GM19455 (cell line): ENCODE results near the gene MED26.
A peak's percentile ranks its signal among the peaks of the same experiment; 100 is the strongest.
"Not testable (repeated sequence)": the region's sequence is repeated elsewhere in the genome, so short reads cannot be mapped to it uniquely, and the experiment has no call there.

Source experiments
- ATAC-seq: cut with Tn5 transposase; IDR thresholded peaks from one replicate; pipeline ENCODE4 v1.9.1; 2021; ENCODE audit not compliant: unreplicated experiment

The MED26 gene

GRCh38 chr19:16576690-16577530, 51.1 kb downstream of the MED26 start:
- ATAC-seq, result no peak

GRCh38 chr19:16575861-16576689, 51.9 kb downstream of the MED26 start:
- no peak for ATAC-seq

- no peak for ATAC-seq
Observed at GRCh38 chr19:16575282-16575681, 52.7 kb downstream of the MED26 start.

GRCh38 chr19:16573925-16574324, 54.1 kb downstream of the MED26 start:
- no peak for ATAC-seq

- ATAC-seq, result no peak
Observed at GRCh38 chr19:16573296-16573695, 54.7 kb downstream of the MED26 start.

GRCh38 chr19:16572332-16573211, 55.4 kb downstream of the MED26 start, which contains the start of gene SLC35E1:
TSS of gene SLC35E1 (minus strand) at chr19:16572415. CDS start at chr19:16572364, 51 bp downstream.
- peak; percentile 82 for ATAC-seq

GRCh38 chr19:16571822-16572331, 56.1 kb downstream of the MED26 start:
- peak; percentile 23 for ATAC-seq

- ATAC-seq, result no peak
Observed at GRCh38 chr19:16571283-16571682, 56.7 kb downstream of the MED26 start.

GRCh38 chr19:16569609-16570320, 58.2 kb downstream of the MED26 start:
- no peak for ATAC-seq

GRCh38 chr19:16566702-16567101, 61.3 kb downstream of the MED26 start:
- ATAC-seq, result no peak

GRCh38 chr19:16566161-16566560, 61.8 kb downstream of the MED26 start:
- no peak for ATAC-seq

- ATAC-seq, result no peak
Observed at GRCh38 chr19:16564842-16565241, 63.2 kb downstream of the MED26 start.

- ATAC-seq, result no peak
Observed at GRCh38 chr19:16562608-16563025, 65.4 kb downstream of the MED26 start.

- ATAC-seq, result no peak
Observed at GRCh38 chr19:16561382-16561781, 66.6 kb downstream of the MED26 start.

GRCh38 chr19:16559780-16560276, 68.2 kb downstream of the MED26 start:
- no peak for ATAC-seq

- no peak for ATAC-seq
Observed at GRCh38 chr19:16554776-16555175, 73.2 kb downstream of the MED26 start.

- not testable (repeated sequence) for ATAC-seq
Observed at GRCh38 chr19:16551902-16552301, 76.1 kb downstream of the MED26 start.

- ATAC-seq, result no peak
Observed at GRCh38 chr19:16548956-16549355, 79.0 kb downstream of the MED26 start.

- no peak for ATAC-seq
Observed at GRCh38 chr19:16544473-16545231, 83.4 kb downstream of the MED26 start.
